D721Med (cell line): ENCODE measurements around the gene PRKRIP1.

ENCODE experiments used
- DNase-seq: peaks from one replicate; pipeline ENCODE4 v3.0.0; 2011; ENCODE audit warnings: low spot score; ENCODE audit not compliant: insufficient read length
- FAIRE-seq: peaks from 2 replicates; lab custom pipeline; 2011; peaks lifted over from hg19 to GRCh38; lab: Jason Lieb, UNC
- TF ChIP-seq, protein P1 (sequence below): IDR thresholded peaks from 2 replicates; pipeline ENCODE4 v1.5.1; 2012; ENCODE audit warnings: mild to moderate bottlenecking, control low read depth; ENCODE audit not compliant: insufficient read depth; ENCODE audit errors: missing control alignments

The PRKRIP1 gene

DNA sequence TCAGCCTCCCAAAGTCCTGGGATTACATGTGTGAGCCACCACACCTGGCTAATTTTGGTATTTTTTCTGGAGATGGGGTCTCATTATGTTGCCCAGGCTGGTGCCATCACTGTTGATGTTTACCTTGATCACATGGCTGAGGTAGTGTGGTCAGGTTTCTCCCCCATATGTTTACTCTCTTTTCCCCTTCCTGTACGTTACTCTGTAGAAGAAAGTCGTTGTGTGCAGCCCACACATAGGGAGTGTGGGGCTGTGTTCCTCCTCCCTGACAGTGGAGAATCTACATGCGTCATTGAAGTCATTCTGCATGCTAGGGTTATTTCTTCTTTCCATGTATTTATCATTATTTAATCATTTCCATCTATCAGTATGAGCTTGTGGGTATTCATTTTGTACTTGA, 20.9 kb downstream of the PRKRIP1 start:
- TF ChIP-seq, protein P1, sequence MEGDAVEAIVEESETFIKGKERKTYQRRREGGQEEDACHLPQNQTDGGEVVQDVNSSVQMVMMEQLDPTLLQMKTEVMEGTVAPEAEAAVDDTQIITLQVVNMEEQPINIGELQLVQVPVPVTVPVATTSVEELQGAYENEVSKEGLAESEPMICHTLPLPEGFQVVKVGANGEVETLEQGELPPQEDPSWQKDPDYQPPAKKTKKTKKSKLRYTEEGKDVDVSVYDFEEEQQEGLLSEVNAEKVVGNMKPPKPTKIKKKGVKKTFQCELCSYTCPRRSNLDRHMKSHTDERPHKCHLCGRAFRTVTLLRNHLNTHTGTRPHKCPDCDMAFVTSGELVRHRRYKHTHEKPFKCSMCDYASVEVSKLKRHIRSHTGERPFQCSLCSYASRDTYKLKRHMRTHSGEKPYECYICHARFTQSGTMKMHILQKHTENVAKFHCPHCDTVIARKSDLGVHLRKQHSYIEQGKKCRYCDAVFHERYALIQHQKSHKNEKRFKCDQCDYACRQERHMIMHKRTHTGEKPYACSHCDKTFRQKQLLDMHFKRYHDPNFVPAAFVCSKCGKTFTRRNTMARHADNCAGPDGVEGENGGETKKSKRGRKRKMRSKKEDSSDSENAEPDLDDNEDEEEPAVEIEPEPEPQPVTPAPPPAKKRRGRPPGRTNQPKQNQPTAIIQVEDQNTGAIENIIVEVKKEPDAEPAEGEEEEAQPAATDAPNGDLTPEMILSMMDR: no peak
- DNase-seq: no peak
- no peak for FAIRE-seq

DNA sequence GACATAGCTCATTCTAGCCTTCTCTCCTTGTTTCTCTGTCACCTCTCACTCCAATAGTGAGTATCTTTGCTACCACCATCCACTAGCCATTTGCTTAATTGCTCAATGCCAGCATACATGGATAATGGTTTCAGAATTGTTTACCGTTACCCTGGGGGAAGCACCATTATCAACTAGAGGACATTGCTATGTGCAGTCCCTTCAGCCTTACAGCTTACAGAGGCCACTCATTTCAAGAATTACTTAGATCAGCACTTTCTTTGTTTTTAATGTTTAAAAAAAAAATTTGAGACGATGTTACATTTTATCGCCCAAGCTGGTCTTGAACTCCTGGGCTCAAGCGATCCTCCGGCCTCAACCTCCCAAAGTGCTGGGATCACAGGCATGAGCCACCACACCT, 22.4 kb downstream of the PRKRIP1 start:
- DNase-seq (no peak), FAIRE-seq (no peak)
- TF ChIP-seq, protein P1: no peak

DNA sequence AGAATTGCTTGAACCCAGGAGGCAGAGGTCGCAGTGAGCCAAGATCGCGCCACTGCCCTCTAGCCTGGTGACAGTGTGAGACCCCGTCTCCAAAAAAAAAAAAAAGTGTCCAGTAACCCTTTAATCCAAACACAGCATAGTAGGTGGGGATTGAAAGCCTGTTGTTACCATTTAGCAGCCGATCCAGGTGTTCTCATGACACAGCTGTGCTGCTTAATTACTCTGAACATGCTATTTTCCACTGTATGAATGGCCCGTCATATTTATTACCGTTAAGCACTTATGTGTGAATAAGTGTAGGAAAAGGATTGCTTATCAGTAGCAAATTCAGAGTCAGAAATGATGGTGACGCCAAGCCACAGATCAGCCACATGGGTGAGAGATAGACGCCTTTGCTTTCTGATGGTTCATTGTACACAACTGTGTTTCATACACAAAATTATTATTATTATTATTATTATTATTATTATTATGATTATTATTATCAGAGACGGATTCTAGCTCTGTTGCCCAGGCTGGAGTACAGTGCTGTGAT, 25.6 kb downstream of the PRKRIP1 start:
- TF ChIP-seq, protein P1: no peak

DNA sequence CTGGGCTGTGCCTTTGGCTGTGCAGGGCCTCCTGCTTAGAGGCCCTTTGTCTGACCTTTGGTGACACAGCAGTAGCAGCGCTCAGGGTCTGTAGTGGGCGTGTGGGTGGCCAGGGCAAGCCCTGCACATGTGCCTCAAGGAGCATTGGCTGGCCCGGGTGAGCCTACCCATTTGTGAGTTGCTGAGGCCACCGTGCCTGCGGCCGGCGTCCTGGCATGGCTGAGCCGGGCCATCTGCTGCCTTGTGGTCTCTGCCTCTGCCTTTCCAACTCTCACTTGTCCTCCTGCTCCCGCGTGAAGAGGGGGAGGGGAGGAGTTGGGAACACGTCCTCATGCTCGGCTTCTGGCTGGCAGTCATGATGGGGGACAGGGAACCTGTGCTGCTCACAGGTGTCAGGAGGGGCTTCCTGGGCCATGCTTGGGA, 28.0 kb downstream of the PRKRIP1 start:
- FAIRE-seq (no peak), DNase-seq (no peak)
- TF ChIP-seq, protein P1: no peak

More for the DNA sequence above, 25.6 kb downstream of the PRKRIP1 start:
- FAIRE-seq (no peak), DNase-seq (no peak)

DNA sequence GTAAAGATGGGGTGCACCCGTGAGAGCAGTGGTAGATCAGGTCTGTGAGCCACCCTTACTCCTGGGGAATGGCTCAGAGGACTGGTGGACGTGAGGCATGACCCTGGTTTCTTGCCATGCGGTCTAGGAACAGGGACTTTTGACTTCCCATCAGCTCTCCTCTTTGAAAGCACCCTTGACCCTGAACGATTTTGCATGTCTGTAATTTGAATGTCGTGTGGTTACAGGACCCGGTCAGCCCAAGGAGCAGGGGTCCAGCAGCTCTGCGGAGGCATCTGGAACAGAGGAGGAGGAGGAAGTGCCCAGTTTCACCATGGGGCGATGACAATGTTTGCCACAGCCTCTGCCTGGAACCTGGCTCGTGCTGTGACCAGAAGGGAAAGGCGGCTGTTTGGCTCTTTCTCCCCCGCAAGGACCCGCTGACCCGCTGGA, 28.6 kb downstream of the PRKRIP1 start:
- TF ChIP-seq, protein P1: no peak
- DNase-seq (no peak), FAIRE-seq (no peak)

DNA sequence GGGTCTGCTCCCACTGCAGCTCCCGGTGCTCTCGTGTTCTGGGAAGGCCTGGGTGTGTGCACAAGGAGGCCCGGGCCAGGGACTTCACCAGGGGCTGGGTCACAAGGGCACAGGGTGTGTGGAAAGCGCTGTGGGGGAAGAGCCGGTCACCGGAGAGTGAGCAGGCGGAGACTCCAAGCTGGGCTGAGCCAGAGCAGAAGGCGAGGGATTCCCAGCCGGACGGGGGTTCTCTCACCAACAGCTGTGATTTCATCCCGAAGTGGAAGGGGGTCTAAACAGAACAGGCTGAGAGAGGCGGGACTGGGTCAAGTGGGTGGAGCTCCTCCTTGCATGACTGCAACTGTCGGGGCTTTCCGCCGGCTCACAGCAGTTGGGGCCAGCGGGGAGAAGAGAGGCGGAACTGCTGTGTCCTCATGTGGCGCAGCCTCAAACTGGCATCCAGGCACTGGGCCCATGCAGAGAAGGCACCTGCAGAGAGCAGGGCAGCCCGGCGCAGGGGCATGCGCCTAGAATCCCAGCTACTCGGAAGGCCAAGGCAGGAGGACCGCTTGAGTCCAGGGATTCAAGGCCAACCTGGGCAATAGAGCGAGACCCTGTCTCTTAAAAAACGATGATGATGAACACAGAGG, 29.6 kb downstream of the PRKRIP1 start:
- TF ChIP-seq, protein P1: no peak
- FAIRE-seq (no peak), DNase-seq (peak; percentile 2)
